Epithelial cell of esophagus (primary cell): ENCODE results near the gene CEACAM7.

ENCODE experiments used
- DNase-seq: peaks from one replicate; pipeline ENCODE4 v3.0.0; 2010; ENCODE audit warnings: low read depth
- H3K4me3 ChIP-seq: 2 replicates; pipeline ENCODE4 v1.5.1; 2011; ENCODE audit warnings: mild to moderate bottlenecking, low read length, control low read depth
- CTCF ChIP-seq: IDR thresholded peaks from 2 replicates; pipeline ENCODE4 v1.5.1; 2011; ENCODE audit warnings: low read depth, mild to moderate bottlenecking, low read length, control low read depth, inconsistent platforms; ENCODE audit not compliant: insufficient read depth; ENCODE audit errors: missing control alignments

The CEACAM7 gene

GRCh38 chr19:41694831-41695635 lies 7.0 kb upstream of the CEACAM7 start:
- no peak overlapping the region for H3K4me3 ChIP-seq
- TF ChIP-seq CTCF: no peak
- DNase-seq: no peak

GRCh38 chr19:41694196-41694595 lies 6.1 kb upstream of the CEACAM7 start:
- no peak for DNase-seq
- no peak overlapping the region for H3K4me3 ChIP-seq
- TF ChIP-seq CTCF: no peak

- peak; percentile 72 for TF ChIP-seq CTCF
- no peak overlapping the region for H3K4me3 ChIP-seq
- DNase-seq: peak; percentile 21
Measured at GRCh38 chr19:41691268-41691970, 3.3 kb upstream of the CEACAM7 start.

- H3K4me3 ChIP-seq: no peak overlapping the region
- no peak for TF ChIP-seq CTCF
- no peak for DNase-seq
Measured at GRCh38 chr19:41690801-41691065, 2.7 kb upstream of the CEACAM7 start.

- TF ChIP-seq CTCF: no peak
- DNase-seq: no peak
- H3K4me3 ChIP-seq: no peak overlapping the region
Measured at GRCh38 chr19:41689993-41690800, 2.1 kb upstream of the CEACAM7 start.

- H3K4me3 ChIP-seq: no peak overlapping the region
- no peak for DNase-seq
- no peak for TF ChIP-seq CTCF
Measured at GRCh38 chr19:41688687-41689086, 617 bp upstream of the CEACAM7 start.
